Measurements from ENCODE around the gene GP1BA. TPM values are rescaled to one million over a fixed set of nuclear protein-coding genes. Genes with fewer than 3 reads are reported as not detected.

The GP1BA gene
- total RNA-seq, 1 experiment from 2014 or later, result not detected

GRCh38 chr17:4950746-4951204, 18.7 kb downstream of the GP1BA start, which contains the start of gene ENO3:
ENO3 (plus strand) TSS chr17:4951119; CDS start chr17:4951830, 711 bp downstream.
- DNase-seq (ENCODE audit: low spot score), result no peak

- no peak for DNase-seq (ENCODE audit: low spot score)
These were observed 19.4 kb downstream of the GP1BA start for GRCh38 chr17:4951486-4951885.

GRCh38 chr17:4953451-4953961, 21.4 kb downstream of the GP1BA start:
- DNase-seq (ENCODE audit: low spot score), result no peak

- no peak for DNase-seq (ENCODE audit: low spot score)
These were observed 23.0 kb downstream of the GP1BA start for GRCh38 chr17:4955091-4955490.

GRCh38 chr17:4956493-4957061, 24.5 kb downstream of the GP1BA start:
- no peak for DNase-seq (ENCODE audit: low spot score)

- no peak for DNase-seq (ENCODE audit: low spot score)
These were observed 26.0 kb downstream of the GP1BA start for GRCh38 chr17:4958102-4958501.

- DNase-seq (ENCODE audit: low spot score), result no peak
These were observed 27.3 kb downstream of the GP1BA start for GRCh38 chr17:4959261-4959965.

GRCh38 chr17:4960279-4960922, 28.3 kb downstream of the GP1BA start:
- DNase-seq (ENCODE audit: low spot score), result no peak

GRCh38 chr17:4965311-4965986, 33.4 kb downstream of the GP1BA start:
- DNase-seq (ENCODE audit: low spot score), result no peak

- DNase-seq (ENCODE audit: low spot score), result peak; percentile 99
These were observed 34.9 kb downstream of the GP1BA start for GRCh38 chr17:4966844-4967538.

- DNase-seq (ENCODE audit: low spot score), result peak; percentile 82
These were observed 35.7 kb downstream of the GP1BA start, which contains the start of gene SPAG7 for GRCh38 chr17:4967539-4968485. SPAG7 (minus strand) TSS chr17:4967817; CDS start chr17:4967804, 13 bp downstream.

GRCh38 chr17:4968486-4969046, 36.5 kb downstream of the GP1BA start:
- DNase-seq (ENCODE audit: low spot score), result no peak

- DNase-seq (ENCODE audit: low spot score), result no peak
These were observed 37.0 kb downstream of the GP1BA start for GRCh38 chr17:4969047-4969550.

GRCh38 chr17:4969551-4970173, 37.6 kb downstream of the GP1BA start:
- no peak for DNase-seq (ENCODE audit: low spot score)

GRCh38 chr17:4970273-4970672, 38.2 kb downstream of the GP1BA start:
- DNase-seq (ENCODE audit: low spot score), result no peak

GRCh38 chr17:4971826-4972225, 39.7 kb downstream of the GP1BA start:
- DNase-seq (ENCODE audit: low spot score), result no peak

- no peak for DNase-seq (ENCODE audit: low spot score)
These were observed 40.2 kb downstream of the GP1BA start for GRCh38 chr17:4972322-4972721.

- DNase-seq (ENCODE audit: low spot score), result no peak
These were observed 40.7 kb downstream of the GP1BA start for GRCh38 chr17:4972752-4973151.
